ENCODE results near the gene TTF2. TPM values are rescaled to one million over a fixed set of nuclear protein-coding genes. Genes with fewer than 3 reads are reported as not detected.

The TTF2 gene
- total and polyA plus RNA-seq, 7 donors: 3.6 to 19.3 (median 8.6) TPM

GRCh38 chr1:117017062-117017461 is 43.1 kb upstream of the TTF2 start:
- intact Hi-C loops (cut with DNase I): no loop called here

GRCh38 chr1:117017648-117018047 is 42.5 kb upstream of the TTF2 start:
- H3K27ac ChIP-seq: no peak overlapping the region
- TF ChIP-seq POLR2A (IDR thresholded peaks at IDR 0.05) (no peak), POLR2AphosphoS5 (IDR thresholded peaks at IDR 0.05) (no peak), EP300 (IDR thresholded peaks at IDR 0.05) (no peak)
- TF ChIP-seq, protein P1, sequence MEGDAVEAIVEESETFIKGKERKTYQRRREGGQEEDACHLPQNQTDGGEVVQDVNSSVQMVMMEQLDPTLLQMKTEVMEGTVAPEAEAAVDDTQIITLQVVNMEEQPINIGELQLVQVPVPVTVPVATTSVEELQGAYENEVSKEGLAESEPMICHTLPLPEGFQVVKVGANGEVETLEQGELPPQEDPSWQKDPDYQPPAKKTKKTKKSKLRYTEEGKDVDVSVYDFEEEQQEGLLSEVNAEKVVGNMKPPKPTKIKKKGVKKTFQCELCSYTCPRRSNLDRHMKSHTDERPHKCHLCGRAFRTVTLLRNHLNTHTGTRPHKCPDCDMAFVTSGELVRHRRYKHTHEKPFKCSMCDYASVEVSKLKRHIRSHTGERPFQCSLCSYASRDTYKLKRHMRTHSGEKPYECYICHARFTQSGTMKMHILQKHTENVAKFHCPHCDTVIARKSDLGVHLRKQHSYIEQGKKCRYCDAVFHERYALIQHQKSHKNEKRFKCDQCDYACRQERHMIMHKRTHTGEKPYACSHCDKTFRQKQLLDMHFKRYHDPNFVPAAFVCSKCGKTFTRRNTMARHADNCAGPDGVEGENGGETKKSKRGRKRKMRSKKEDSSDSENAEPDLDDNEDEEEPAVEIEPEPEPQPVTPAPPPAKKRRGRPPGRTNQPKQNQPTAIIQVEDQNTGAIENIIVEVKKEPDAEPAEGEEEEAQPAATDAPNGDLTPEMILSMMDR (IDR thresholded peaks at IDR 0.05): no peak
- intact Hi-C loops (cut with DNase I): no loop called here
- no peaks in the 10 kb centered on the region for H3K4me1 ChIP-seq
- no peaks in the 10 kb centered on the region for H3K36me3 ChIP-seq
- WGBS, 2 donors: 31 to 42% methylated on average over 3 of the region's 3 CpGs
- H3K27me3 ChIP-seq: no peaks in the 10 kb centered on the region
- DNase-seq: no peak
- H3K9me3 ChIP-seq: no peaks in the 10 kb centered on the region
- no peak overlapping the region for H3K4me3 ChIP-seq

More at GRCh38 chr1:117017062-117017461, 43.1 kb upstream of the TTF2 start:
- H3K9me3 ChIP-seq: no peaks in the 10 kb centered on the region
- TF ChIP-seq EP300 (IDR thresholded peaks at IDR 0.05) (no peak), POLR2A (IDR thresholded peaks at IDR 0.05) (no peak), POLR2AphosphoS5 (IDR thresholded peaks at IDR 0.05) (no peak)
- TF ChIP-seq, protein P1 (IDR thresholded peaks at IDR 0.05): no peak
- H3K27me3 ChIP-seq: no peaks in the 10 kb centered on the region
- 75 to 84% methylated on average over 4 of the region's 4 CpGs for WGBS, 2 donors
- H3K36me3 ChIP-seq: no peaks in the 10 kb centered on the region
- H3K27ac ChIP-seq: no peak overlapping the region
- no peak overlapping the region for H3K4me3 ChIP-seq
- H3K4me1 ChIP-seq: no peaks in the 10 kb centered on the region
- no peak for DNase-seq

DNA sequence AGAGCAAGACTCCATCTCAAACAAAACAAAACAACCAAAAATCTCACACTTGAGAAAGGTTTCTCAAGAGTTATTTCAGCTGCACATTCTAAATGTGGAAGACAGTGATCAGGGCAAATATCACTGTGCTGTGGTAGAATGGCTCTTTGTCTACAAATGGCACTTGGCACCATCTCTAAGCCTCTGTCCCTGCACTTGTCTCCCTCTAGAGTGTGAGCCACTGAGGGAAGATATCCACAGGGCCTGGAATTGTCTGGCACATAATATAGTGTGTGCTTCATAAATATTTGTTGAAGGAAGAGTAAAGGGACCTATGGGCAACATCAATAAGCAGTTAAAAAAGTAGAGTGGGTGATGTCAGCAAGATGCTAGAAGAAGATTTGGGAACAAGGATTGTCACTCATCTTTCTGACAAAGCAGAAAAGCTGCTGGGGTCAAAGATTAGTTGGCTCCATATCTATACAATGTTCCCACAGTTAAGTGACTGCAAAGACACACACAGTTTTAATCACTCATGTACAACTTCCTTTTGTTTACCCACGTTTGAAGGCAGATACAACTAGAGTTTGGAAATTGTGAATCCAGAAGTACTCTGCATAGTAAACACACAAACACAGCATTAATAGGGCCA is 39.5 kb upstream of the TTF2 start:
- H3K27ac ChIP-seq: no peak overlapping the region
- no peaks in the 10 kb centered on the region for H3K27me3 ChIP-seq
- no peak for TF ChIP-seq POLR2A (IDR thresholded peaks at IDR 0.05)
- TF ChIP-seq POLR2AphosphoS5 (IDR thresholded peaks at IDR 0.05): no peak
- TF ChIP-seq EP300 (IDR thresholded peaks at IDR 0.05): no peak
- TF ChIP-seq, protein P1 (IDR thresholded peaks at IDR 0.05): no peak
- no peak overlapping the region for H3K4me3 ChIP-seq
- no peaks in the 10 kb centered on the region for H3K4me1 ChIP-seq
- no peaks in the 10 kb centered on the region for H3K36me3 ChIP-seq
- DNase-seq: no peak
- intact Hi-C loops (cut with DNase I): no loop called here
- no peaks in the 10 kb centered on the region for H3K9me3 ChIP-seq
- 29 to 52% methylated on average over 1 of the region's 1 CpG for WGBS, 2 donors

DNA sequence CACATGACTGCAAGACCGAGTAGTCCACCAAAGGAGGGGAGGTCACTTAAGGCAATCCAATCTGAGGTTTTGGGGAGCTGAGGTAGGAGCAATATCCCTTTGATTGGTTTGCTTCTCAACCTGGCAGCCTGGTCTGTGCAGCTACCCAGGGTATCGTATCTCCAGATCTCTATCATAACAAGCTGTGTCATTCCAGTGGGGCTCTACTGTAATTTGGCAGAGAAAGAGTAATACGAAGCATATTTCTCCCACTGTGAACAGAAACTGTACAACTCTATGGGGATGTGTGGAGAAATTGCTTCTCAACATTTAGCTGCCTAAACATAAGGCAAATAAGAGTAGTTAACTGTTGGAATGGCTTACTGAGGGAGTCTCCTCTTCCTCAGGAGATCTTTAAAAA is 38.0 kb upstream of the TTF2 start:
- Histone ChIP-seq H3K36me3 (no peaks in the 10 kb centered on the region), H3K27me3 (no peaks in the 10 kb centered on the region), H3K4me1 (peaks cover 0 to 7% (median 5%) of the 10 kb centered on the region in 4 donors), H3K9me3 (no peaks in the 10 kb centered on the region), H3K4me3 (no peak overlapping the region), H3K27ac (no peak overlapping the region)
- WGBS, 2 donors: 62 to 75% methylated on average over 3 of the region's 3 CpGs
- no peak for TF ChIP-seq POLR2AphosphoS5 (IDR thresholded peaks at IDR 0.05)
- no peak for TF ChIP-seq POLR2A (IDR thresholded peaks at IDR 0.05)
- TF ChIP-seq EP300 (IDR thresholded peaks at IDR 0.05): no peak
- TF ChIP-seq, protein P1 (IDR thresholded peaks at IDR 0.05): no peak
- intact Hi-C loops (cut with DNase I): no loop called here
- DNase-seq: no peak

GRCh38 chr1:117025568-117025967 is 34.6 kb upstream of the TTF2 start:
- no peak for DNase-seq
- WGBS, 2 donors: 97% methylated on average over 7 of the region's 7 CpGs
- Histone ChIP-seq H3K4me1 (peaks cover 0 to 7% (median 5%) of the 10 kb centered on the region in 4 donors), H3K27me3 (no peaks in the 10 kb centered on the region), H3K9me3 (no peaks in the 10 kb centered on the region), H3K27ac (no peak overlapping the region), H3K36me3 (no peaks in the 10 kb centered on the region), H3K4me3 (no peak overlapping the region)
- no peak for TF ChIP-seq POLR2A (IDR thresholded peaks at IDR 0.05)
- TF ChIP-seq, protein P1 (IDR thresholded peaks at IDR 0.05): no peak
- TF ChIP-seq POLR2AphosphoS5 (IDR thresholded peaks at IDR 0.05): no peak
- no peak for TF ChIP-seq EP300 (IDR thresholded peaks at IDR 0.05)
- intact Hi-C loops (cut with DNase I): no loop called here

Measured in sigmoid colon (tissue), 7 donors.